GM18909 (cell line): ENCODE results near the gene CAMTA1.

Source experiments
- ATAC-seq: cut with Tn5 transposase; IDR thresholded peaks from one replicate; pipeline ENCODE4 v1.9.1; 2021; ENCODE audit warnings: mild to moderate bottlenecking; ENCODE audit not compliant: unreplicated experiment, poor library complexity

CAMTA1 gene

GRCh38 chr1:7578206-7578605, 793.0 kb downstream of the CAMTA1 start:
- no peak for ATAC-seq

- no peak for ATAC-seq
These were observed 793.8 kb downstream of the CAMTA1 start for GRCh38 chr1:7579016-7579415.

DNA sequence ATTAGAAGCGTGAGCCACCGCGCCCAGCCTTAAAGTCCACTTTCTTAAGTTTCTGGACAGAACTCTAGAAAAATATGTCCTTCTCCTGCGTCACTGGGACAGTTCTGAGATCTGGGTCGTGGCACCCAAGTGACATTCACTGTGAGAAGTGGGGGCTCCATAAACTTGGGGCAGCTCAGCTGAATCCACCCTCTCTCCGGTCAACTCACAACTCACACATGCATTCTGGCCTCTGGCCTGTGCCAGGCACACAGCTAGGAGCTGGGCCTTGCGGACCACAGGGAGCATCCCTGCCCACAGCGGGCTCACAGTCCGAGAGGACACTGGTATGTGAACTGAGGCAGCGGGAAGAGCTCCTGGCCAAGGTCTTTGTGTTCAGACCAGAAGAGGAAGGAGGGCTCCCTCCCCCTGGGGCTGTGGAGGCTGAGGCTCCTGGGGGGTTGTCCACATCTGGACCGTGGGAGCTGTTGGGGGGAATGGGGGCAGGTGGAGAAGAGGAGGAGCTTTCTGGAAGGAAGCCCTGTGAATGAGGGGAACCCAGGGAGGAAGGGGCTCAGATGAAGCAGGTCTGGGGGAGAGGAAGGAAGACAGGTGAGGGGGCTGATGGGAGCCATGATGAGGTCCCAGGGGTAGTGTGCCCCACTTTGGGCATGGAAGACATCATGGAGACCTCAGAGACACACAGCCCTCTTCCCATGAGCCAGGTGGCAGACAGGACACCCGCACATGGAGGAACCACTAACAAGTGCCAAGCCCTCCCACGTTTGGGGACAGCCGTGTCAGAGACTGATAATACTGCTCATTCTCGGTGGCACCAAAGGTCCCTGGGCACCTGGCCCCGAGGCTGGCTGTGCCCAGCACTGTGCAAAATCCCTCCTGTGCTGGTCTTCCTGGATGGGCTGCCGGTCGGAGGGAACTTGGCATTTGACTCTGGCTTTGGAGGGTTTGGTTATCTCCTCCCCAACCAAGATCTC, 794.9 kb downstream of the CAMTA1 start:
- no peak for ATAC-seq

DNA sequence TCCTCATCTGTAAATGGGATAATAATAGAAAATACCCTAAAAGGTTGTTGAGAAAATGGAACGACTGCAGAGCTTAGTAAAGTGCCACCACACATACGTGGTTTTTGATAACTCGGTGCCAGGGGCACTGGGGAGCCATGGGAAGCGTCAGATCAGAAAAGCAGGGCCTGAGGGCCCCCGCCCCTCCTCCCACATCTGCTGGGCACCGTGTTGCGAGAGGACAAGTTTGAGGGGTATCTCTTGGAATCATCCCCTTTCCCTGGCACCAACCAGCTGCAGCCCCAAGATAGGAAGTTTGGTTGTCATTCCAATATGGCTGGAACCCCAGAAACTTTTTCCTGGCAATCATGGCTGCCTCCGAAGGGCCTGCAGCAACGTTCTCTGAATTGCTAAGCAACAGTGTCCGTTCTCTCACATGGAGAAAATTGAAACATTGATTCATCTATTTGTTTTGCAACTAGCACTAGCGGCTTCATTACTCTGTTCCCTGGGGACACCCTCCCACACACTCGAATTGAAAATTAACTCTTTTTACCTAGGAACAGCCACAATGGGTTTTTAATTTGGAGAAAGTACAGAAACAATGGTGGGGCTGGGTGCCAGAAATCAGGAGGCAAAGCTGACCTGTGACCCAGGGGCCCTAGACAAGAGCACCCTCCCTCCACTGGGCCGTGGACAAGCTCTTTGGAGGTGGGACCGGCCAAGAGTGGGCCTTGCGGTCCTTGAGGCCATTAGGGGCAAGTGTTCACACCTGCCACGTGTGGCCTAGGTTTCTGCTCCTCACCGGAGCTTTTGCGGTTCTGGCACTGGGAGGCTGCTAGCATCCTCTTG, 795.9 kb downstream of the CAMTA1 start:
- no peak for ATAC-seq

GRCh38 chr1:7581754-7582459, 796.7 kb downstream of the CAMTA1 start:
- no peak for ATAC-seq

DNA sequence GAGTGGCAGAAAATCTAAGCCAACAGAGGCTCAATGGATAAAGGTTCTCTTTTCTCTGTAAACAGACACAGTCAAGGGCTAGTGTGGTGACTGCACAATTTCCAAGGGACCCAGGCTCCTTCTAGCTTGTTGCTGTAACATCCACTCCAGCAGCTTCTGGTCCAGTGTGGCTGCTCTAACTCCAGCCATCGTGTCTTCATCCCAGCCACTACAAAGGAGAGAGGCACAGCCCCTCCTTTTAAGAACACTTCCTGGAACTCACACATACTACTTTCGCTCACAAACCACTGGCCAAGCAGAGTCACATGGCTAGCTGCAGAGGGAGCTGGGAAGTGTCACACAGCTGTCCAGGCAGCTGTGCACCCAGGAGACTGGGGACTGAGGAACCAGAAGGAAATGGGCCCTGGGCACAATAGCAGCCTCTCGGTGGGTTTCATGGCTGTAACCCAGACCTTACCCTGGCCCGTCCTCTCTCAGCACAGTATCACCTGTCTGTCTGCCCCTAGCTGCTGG, 797.3 kb downstream of the CAMTA1 start:
- no peak for ATAC-seq

GRCh38 chr1:7583291-7584096, 798.2 kb downstream of the CAMTA1 start:
- no peak for ATAC-seq

GRCh38 chr1:7584157-7584556, 798.9 kb downstream of the CAMTA1 start:
- ATAC-seq, result no peak

GRCh38 chr1:7584643-7585042, 799.4 kb downstream of the CAMTA1 start:
- no peak for ATAC-seq

DNA sequence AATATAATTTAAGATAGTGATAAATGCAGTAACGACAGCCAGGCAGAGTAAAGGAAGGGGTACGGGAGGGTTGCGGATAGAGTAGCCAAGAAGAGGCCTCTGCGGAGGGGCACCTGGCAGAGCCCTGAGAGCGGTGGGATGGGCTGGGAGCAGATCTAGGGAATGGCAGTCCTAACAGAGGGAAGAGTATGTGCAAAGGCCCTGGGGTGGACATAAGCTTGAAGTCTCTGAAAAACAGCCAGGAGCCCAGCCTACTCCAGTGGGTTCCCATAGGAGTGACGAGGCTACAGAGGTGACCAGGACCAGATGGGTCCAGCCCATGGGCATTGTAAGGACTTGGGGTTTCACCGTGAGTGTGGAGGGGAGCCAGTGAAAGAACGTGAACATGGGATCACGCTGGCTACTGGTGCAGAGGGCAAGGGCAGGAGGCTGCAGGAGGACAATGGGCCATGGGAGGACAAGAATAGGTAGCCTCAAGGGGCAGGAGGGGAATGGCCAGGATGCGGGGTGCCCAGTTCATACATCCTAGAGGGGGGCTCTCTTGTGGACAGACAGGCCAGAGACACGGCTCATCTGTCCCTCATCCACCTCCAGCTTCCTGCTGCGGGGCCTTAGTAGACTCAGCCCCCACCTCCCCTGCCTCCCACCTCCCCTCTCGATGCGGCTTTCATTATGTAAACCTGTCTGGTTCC, 800.1 kb downstream of the CAMTA1 start:
- ATAC-seq, result no peak

DNA sequence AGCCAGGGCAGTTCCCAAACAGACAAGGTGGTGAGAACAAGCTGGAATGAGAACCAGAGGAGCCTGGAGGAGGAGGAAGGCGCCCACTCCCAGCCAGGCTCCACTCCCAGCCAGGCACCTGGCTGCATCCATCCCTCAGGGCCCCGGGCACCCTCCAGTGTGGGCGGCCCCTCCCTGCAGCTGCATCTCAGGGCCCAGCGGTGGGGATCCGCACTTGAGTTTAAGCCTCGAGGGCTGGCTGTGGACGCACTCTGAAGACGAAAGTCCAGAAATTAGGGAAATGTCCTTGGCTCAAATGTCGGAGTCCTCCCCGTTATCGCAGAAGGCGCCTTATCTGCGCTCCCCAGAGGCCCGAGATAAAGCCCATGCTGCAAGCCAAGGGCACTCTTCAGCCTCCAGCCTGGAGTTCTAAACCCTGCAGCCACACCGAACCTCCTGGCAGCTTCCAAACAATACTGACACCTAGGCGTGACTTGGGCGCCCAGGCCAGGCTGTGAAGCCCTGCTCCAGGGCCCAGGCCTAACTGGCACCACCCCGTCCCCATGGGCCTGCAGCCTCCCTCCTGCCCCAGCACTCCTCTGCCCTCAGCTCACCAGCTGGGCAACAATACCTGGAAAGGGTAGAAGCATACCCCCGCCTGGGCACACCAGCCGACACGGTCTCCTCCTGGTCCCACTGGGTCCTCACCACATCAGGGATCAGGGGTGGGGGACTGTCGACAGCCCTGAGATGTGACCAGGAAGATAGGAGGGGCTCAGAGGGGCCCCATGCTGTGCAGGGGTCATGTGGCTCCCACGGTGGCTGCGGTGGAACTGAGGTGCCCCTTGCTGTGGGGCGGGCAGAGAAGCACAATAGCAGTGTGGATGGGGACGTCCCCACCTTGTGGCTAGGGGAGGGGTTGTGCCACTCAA, 801.0 kb downstream of the CAMTA1 start:
- no peak for ATAC-seq

GRCh38 chr1:7587108-7587772, 802.0 kb downstream of the CAMTA1 start:
- ATAC-seq, result no peak

DNA sequence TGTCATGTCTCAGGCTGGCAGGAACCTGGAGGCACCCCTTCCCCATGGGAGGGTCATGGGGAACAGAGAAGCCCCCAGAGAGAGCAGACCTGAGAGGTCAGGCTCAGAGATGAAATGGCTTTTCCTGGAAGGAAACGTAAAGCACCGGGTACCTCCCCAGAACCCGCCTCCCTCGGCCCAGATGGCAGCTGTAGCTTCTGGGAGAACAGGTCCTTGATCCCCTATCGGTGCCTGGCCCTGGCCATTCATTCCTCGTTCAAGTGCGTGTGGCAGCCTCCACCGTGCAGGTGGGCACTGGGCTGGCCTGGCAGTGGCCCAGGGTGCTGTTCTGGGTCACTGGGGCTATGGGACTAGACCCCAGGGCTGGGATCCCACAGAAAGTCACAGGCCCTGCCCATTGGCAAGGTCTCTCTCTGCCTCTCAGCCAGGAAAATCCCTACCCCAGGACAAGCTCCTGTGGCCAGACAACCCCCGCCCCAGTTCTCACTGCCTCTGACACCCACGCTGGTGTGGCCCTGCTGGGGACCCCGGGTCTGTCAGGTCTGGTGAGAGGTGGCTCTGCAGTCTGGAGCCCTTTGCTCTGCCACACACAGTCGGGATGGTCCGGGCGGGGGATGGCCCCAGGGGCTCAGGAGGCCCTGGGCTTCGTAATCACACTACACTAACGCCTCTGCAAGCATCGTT, 802.7 kb downstream of the CAMTA1 start:
- ATAC-seq, result no peak

GRCh38 chr1:7588457-7588827, 803.2 kb downstream of the CAMTA1 start:
- no peak for ATAC-seq

- ATAC-seq, result no peak
These were observed 804.0 kb downstream of the CAMTA1 start for GRCh38 chr1:7589080-7589735.

DNA sequence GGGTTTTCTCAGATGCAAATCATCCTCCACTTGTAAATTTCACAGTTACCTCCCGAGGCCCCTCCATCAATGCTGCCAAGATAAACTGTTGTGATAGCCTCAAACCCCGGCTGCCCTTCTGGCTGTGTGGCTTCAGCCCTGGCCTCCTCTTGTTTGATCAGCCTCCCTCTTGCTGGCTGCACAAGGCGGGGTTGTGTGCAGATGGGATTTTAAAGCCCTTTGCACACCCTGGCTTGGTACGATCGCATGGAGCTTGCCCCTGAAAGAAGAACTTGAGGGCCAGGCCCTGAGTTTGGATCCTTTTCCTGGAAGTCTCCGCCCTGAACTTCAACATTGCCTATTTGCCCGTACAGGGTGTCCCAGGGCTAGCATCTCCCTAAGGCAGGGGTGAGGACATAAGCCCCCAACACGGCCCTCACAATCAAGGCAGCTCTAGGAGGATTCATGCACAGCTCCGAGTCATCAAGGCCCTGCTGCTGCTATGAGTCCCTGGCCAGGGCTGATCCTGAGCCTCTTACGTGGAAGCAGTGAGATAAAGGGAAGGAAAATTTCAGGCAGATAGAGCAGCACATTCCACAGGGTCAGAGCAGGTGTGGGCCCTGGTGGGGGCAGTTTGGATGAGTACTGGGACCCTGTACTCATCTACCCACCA, 804.6 kb downstream of the CAMTA1 start:
- no peak for ATAC-seq
